Measurements from ENCODE around the gene MFF. TPM values are rescaled to one million over a fixed set of nuclear protein-coding genes. Genes with fewer than 3 reads are reported as not detected.

Gene MFF
- total and polyA plus RNA-seq, 2 of the 4 experiments (the other 2 are of a cell fraction): 70.1 to 86.4 TPM

DNA sequence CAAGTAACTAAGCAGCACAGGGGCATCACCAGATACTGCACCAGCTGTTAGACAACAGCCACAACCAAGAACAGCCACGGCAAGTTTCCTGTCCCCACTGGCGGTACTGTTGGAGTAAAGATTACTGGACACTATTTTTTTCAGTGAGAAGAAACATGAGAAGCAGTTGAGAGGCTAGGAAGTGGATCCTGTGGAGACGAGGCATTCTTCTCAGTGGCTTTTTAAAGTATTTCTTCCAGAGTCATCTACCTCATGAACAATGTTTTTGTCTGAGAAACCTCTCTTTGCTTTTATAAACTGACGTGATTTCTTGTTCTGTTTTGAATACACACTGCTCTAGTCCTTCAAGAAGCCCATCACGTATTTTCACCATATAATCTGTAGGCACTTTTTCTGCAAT is 35.3 kb downstream of the MFF start:
- Histone ChIP-seq H2BK5ac (ENCODE audit: low read depth, low read length, poor library complexity, severe bottlenecking) (no peak overlapping the region), H3K14ac (replicated peaks; ENCODE audit: low read depth, low read length) (no peak overlapping the region), H2AFZ (replicated peaks; ENCODE audit: low read length, poor library complexity) (no peak overlapping the region), H3K79me1 (ENCODE audit: low read depth in 1 of 2, low read length in 2 of 2) (no peaks in the 10 kb centered on the region), H2BK120ac (ENCODE audit: low read depth, low read length) (no peak overlapping the region), H3K9me3 (ENCODE audit: control insufficient read depth, insufficient read depth, low read length) (no peaks in the 10 kb centered on the region), H4K20me1 (ENCODE audit: insufficient read depth, low read length) (no peaks in the 10 kb centered on the region), H3K23ac (ENCODE audit: low read depth, low read length) (no peak overlapping the region), H4K5ac (ENCODE audit: low read depth, low read length) (no peak overlapping the region), H3K4me2 (ENCODE audit: low read depth, low read length) (no peak overlapping the region), H3K18ac (ENCODE audit: low read depth, low read length) (no peak overlapping the region), H4K8ac (ENCODE audit: low read depth in 2 of 2, low read length in 2 of 2) (no peak overlapping the region), H3K4me3 (ENCODE audit: insufficient read depth, low read depth, low read length) (no peak overlapping the region), H3K56ac (ENCODE audit: extremely low read depth, insufficient read depth, low read length) (no peak overlapping the region), H2AK9ac (replicated peaks; ENCODE audit: low read depth, low read length, poor library complexity) (no peak overlapping the region), H2BK20ac (ENCODE audit: low read depth, low read length) (no peak overlapping the region), H3K4me1 (ENCODE audit: control insufficient read depth, insufficient read depth, low read length) (peaks cover 2% of the 10 kb centered on the region; the same call in 1 of the 2 replicates), H2AK5ac (ENCODE audit: low read depth, low read length) (no peak overlapping the region), H3K4ac (ENCODE audit: low read depth, low read length) (no peak overlapping the region), H2BK15ac (ENCODE audit: low read depth, low read length) (no peak overlapping the region), H3K27me3 (ENCODE audit: control insufficient read depth, insufficient read depth, low read length) (no peaks in the 10 kb centered on the region), H3K9me1 (ENCODE audit: insufficient read depth, low read length) (no peaks in the 10 kb centered on the region; the same call in 1 of the 2 replicates), H3K36me3 (ENCODE audit: control insufficient read depth, insufficient read depth, low read length) (peaks cover 18% of the 10 kb centered on the region), H3K27ac (ENCODE audit: insufficient read depth, low read length) (no peak overlapping the region), H3K9ac (ENCODE audit: low read depth, low read length) (no peak overlapping the region), H4K91ac (ENCODE audit: insufficient read depth, low read depth, low read length) (no peak overlapping the region)
- no TSS peak for BruUV-seq (replicated peaks)
- intact Hi-C loops (cut with micrococcal nuclease): no loop called here
- POLR2A ChIA-PET (ENCODE audit: unreplicated experiment): no interaction called here
- TF ChIP-seq NFE2L2 (IDR thresholded peaks at IDR 0.05; ENCODE audit: low read depth, low read length) (no peak), CEBPB (IDR thresholded peaks at IDR 0.05; ENCODE audit: low read depth, low read length) (no peak), MAZ (IDR thresholded peaks at IDR 0.05; ENCODE audit: borderline replicate concordance, low read depth, low read length) (no peak), RCOR1 (IDR thresholded peaks at IDR 0.05; ENCODE audit: insufficient replicate concordance, low read length) (no peak), CHD1 (IDR thresholded peaks at IDR 0.05; ENCODE audit: low read depth, low read length) (no peak), FOS (IDR thresholded peaks at IDR 0.05; ENCODE audit: low read depth, low read length) (no peak), RAD21 (IDR thresholded peaks at IDR 0.05; ENCODE audit: low read length) (no peak), MAFK (IDR thresholded peaks at IDR 0.05; ENCODE audit: low read depth, low read length) (no peak), BHLHE40 (IDR thresholded peaks at IDR 0.05; ENCODE audit: low read depth, low read length) (no peak), SMC3 (IDR thresholded peaks at IDR 0.05; ENCODE audit: low read depth, low read length) (no peak), POLR2A (IDR thresholded peaks at IDR 0.05; ENCODE audit: low read depth, low read length) (no peak)
- TF ChIP-seq, protein P1, sequence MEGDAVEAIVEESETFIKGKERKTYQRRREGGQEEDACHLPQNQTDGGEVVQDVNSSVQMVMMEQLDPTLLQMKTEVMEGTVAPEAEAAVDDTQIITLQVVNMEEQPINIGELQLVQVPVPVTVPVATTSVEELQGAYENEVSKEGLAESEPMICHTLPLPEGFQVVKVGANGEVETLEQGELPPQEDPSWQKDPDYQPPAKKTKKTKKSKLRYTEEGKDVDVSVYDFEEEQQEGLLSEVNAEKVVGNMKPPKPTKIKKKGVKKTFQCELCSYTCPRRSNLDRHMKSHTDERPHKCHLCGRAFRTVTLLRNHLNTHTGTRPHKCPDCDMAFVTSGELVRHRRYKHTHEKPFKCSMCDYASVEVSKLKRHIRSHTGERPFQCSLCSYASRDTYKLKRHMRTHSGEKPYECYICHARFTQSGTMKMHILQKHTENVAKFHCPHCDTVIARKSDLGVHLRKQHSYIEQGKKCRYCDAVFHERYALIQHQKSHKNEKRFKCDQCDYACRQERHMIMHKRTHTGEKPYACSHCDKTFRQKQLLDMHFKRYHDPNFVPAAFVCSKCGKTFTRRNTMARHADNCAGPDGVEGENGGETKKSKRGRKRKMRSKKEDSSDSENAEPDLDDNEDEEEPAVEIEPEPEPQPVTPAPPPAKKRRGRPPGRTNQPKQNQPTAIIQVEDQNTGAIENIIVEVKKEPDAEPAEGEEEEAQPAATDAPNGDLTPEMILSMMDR (conservative IDR thresholded peaks at IDR 0.05; ENCODE audit: low read depth, low read length): no peak
- TF ChIP-seq, protein P2, sequence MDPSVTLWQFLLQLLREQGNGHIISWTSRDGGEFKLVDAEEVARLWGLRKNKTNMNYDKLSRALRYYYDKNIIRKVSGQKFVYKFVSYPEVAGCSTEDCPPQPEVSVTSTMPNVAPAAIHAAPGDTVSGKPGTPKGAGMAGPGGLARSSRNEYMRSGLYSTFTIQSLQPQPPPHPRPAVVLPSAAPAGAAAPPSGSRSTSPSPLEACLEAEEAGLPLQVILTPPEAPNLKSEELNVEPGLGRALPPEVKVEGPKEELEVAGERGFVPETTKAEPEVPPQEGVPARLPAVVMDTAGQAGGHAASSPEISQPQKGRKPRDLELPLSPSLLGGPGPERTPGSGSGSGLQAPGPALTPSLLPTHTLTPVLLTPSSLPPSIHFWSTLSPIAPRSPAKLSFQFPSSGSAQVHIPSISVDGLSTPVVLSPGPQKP (IDR thresholded peaks at IDR 0.05; ENCODE audit: borderline replicate concordance, low read depth, low read length): no peak
- TF ChIP-seq, protein P3, sequence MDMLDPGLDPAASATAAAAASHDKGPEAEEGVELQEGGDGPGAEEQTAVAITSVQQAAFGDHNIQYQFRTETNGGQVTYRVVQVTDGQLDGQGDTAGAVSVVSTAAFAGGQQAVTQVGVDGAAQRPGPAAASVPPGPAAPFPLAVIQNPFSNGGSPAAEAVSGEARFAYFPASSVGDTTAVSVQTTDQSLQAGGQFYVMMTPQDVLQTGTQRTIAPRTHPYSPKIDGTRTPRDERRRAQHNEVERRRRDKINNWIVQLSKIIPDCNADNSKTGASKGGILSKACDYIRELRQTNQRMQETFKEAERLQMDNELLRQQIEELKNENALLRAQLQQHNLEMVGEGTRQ (IDR thresholded peaks at IDR 0.05; ENCODE audit: low read depth, low read length): no peak
- no peak for ATAC-seq (ENCODE audit: low read depth)
- no peak for DNase-seq
- 94% methylated on average over 2 of the region's 5 CpGs; no CpG with 5 or more reads in 1 of the 2 experiments for WGBS, 2 experiments (ENCODE audit: extremely low coverage in 2 of 2, insufficient read length in 1 of 2)
- CTCF ChIA-PET: no interaction called here
- dilution Hi-C loops (cut with HindIII; ENCODE audit: low sequenced_read_pairs, unreplicated experiment): no loop called here
- in situ Hi-C loops (cut with MboI; ENCODE audit: low sequenced_read_pairs): no loop called here
